Cardiac muscle cell (in vitro differentiated cells and primary cell): ENCODE measurements around the gene SEC22C. TPM values are rescaled to one million over a fixed set of nuclear protein-coding genes. Genes with fewer than 3 reads are reported as not detected.

Experiments used
- DNase-seq, 2 donors: peaks; one replicate each; pipeline versions ENCODE4 v3.0.0 to v3.0.0-alpha.2; 2010 to 2017; ENCODE audit warnings: low read depth in 1 of 2, low spot score in 1 of 2
- H3K27ac ChIP-seq: fragments of 200-600 bp; sonication (generic); 2 replicates; pipeline ENCODE4 v1.5.1; 2016
- H3K27me3 ChIP-seq: fragments of 200-600 bp; sonication (generic); 2 replicates; pipeline ENCODE4 v1.6.0; 2016; ENCODE audit warnings: control low read depth
- H3K36me3 ChIP-seq: fragments of 200-600 bp; sonication (generic); 2 replicates; pipeline ENCODE4 v1.5.1; 2016; ENCODE audit warnings: control low read depth
- H3K4me1 ChIP-seq: fragments of 200-600 bp; sonication (generic); 2 replicates; pipeline ENCODE4 v1.8.1; 2017; ENCODE audit warnings: low read depth, mild to moderate bottlenecking, mixed run types
- H3K4me3 ChIP-seq: fragments of 200-600 bp; sonication (generic); 2 replicates; pipeline ENCODE4 v1.5.1; 2016; ENCODE audit warnings: mild to moderate bottlenecking
- H3K9me3 ChIP-seq: fragments of 200-600 bp; sonication (generic); 2 replicates; pipeline ENCODE4 v1.5.1; 2017; ENCODE audit warnings: low read depth, mild to moderate bottlenecking, control low read depth
- CTCF ChIP-seq: IDR thresholded peaks from 2 replicates; pipeline ENCODE4 v1.5.1; 2012; ENCODE audit warnings: low read depth, mild to moderate bottlenecking, low read length
- polyA plus RNA-seq: library from polyadenylated mRNA; unstranded; fragments of >200 nt; fragmentation: Nextera tagmentation; extraction: Ambion mirVana; gene quantifications from 2 replicates; pipeline ENCODE4 v1.2.1, GENCODE V29; 2016
- total RNA-seq: library from RNA; depleted of rRNA; stranded (reverse); fragments of >200 nt; gene quantifications from 2 replicates; pipeline ENCODE4 v1.2.3, GENCODE V29; 2016

The SEC22C gene
- total and polyA plus RNA-seq, 2 experiments from 2014 or later: 30.9 to 31.6 TPM

DNA sequence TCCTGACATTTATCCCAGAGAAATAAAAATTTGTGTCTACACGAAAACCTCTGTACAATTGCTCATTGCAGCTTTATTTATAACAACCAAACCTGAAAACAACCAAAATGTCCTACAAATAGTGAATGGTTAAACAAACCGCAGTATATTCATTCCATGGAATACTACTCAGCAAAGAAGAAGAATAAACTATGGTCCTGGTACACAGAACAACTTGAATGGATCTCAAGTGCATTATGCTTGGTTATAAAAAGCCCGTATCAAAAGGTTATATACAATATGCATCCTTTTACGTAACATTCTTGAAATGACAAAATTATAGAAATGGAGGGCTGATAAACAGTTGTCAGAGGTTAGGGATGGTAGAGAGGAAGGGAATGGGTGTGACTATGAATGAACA lies 3.7 kb downstream of the SEC22C start:
- H3K36me3 ChIP-seq: no peaks in the 10 kb centered on the region
- TF ChIP-seq CTCF: no peak

GRCh38 chr3:42575137-42575741 lies 6.5 kb downstream of the SEC22C start:
- Histone ChIP-seq H3K27me3 (no peaks in the 10 kb centered on the region), H3K4me3 (no peak overlapping the region), H3K4me1 (no peaks in the 10 kb centered on the region), H3K27ac (no peak overlapping the region), H3K36me3 (no peaks in the 10 kb centered on the region), H3K9me3 (peaks cover 3% of the 10 kb centered on the region)
- no peak for TF ChIP-seq CTCF
- DNase-seq: no peak

More for the DNA sequence above, 3.7 kb downstream of the SEC22C start:
- Histone ChIP-seq H3K4me3 (no peak overlapping the region), H3K27me3 (no peaks in the 10 kb centered on the region), H3K27ac (no peak overlapping the region), H3K4me1 (peaks cover 12% of the 10 kb centered on the region), H3K9me3 (peaks cover 3% of the 10 kb centered on the region)
- no peak for DNase-seq

DNA sequence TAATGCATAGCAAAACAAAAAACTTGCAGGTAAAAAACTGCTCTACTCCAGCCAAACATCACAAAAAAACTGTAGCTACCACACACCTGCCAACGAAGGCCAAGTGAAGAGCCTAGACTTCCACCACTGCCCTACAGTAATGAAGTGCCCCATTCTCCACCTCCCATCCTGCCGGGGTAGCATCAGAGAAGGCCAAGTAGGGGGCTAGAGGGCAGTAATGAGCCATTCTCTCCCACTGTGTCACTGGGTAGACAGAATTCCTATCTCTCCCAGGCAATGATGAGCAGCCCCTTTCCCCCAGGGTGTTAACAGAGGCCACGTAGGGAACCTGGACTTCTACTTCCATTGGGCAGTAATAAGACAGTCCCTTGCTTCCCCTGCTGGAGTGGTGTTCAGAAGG lies 9.5 kb downstream of the SEC22C start:
- Histone ChIP-seq H3K4me3 (no peak overlapping the region), H3K27ac (no peak overlapping the region), H3K27me3 (no peaks in the 10 kb centered on the region), H3K9me3 (peaks cover 3% of the 10 kb centered on the region), H3K4me1 (peaks cover 14% of the 10 kb centered on the region), H3K36me3 (peaks cover 10% of the 10 kb centered on the region)
- DNase-seq: peak; percentile 51 to 52
- peak; percentile 75 for TF ChIP-seq CTCF

DNA sequence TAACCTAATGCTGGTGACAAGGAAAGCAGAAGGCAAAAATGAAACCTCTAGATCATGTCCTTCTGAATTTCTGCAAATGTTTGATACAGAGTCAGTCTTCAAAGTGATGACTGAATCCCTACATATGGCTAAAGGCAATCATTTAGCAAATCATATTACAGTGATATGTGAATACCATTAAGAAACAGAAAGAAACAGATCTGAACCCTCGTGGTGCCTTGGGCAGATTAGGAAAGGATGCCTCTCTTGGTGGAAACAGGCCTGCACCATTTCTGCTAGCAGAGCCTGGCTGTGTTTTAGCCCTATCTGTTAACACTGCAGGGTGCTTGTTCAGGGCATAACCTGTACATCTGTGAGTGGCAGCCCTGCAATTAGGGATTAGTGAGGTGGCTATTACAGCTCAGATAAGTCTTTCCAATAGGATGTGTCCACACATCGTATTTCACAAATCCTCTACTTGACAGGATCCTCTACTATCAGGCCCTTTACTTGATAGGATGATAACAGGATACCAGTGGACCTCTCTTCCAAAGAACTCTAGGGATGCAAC lies 12.1 kb downstream of the SEC22C start:
- H3K27ac ChIP-seq: no peak overlapping the region
- no peaks in the 10 kb centered on the region for H3K9me3 ChIP-seq
- no peak overlapping the region for H3K4me3 ChIP-seq
- H3K4me1 ChIP-seq: peaks cover 14% of the 10 kb centered on the region
- peaks cover 24% of the 10 kb centered on the region for H3K36me3 ChIP-seq
- DNase-seq: peak in 1 of 2 donors; percentile 26
- no peaks in the 10 kb centered on the region for H3K27me3 ChIP-seq
- TF ChIP-seq CTCF: no peak

- peaks cover 31% of the 10 kb centered on the region for H3K36me3 ChIP-seq
- DNase-seq: no peak
- H3K4me1 ChIP-seq: no peaks in the 10 kb centered on the region
- no peak overlapping the region for H3K27ac ChIP-seq
- no peak overlapping the region for H3K4me3 ChIP-seq
- no peaks in the 10 kb centered on the region for H3K27me3 ChIP-seq
- H3K9me3 ChIP-seq: no peaks in the 10 kb centered on the region
- no peak for TF ChIP-seq CTCF
Observed at GRCh38 chr3:42562047-42562907, 19.5 kb downstream of the SEC22C start.
